ENCODE data around the gene PDE6B. TPM values are rescaled to one million over a fixed set of nuclear protein-coding genes. Genes with fewer than 3 reads are reported as not detected.

The PDE6B gene
- total and polyA plus RNA-seq, 10 donors: 4.4 to 19.8 (median 11.8) TPM

GRCh38 chr4:581753-582361, 43.5 kb upstream of the PDE6B start:
- Histone ChIP-seq H3K9me3 (peaks cover 0 to 36% (median 21%) of the 10 kb centered on the region in 8 donors), H3K4me1 (peaks cover 0 to 14% (median 7%) of the 10 kb centered on the region in 6 donors), H3K27ac (no peak overlapping the region), H3K4me3 (no peak overlapping the region), H3K36me3 (no peaks in the 10 kb centered on the region), H3K27me3 (replicated peaks in 1 of 7) (peaks cover 0 to 73% (median 31%) of the 10 kb centered on the region in 7 donors)
- WGBS, 5 donors: 78 to 84% (median 78%) methylated on average over 9 of the region's 9 CpGs
- DNase-seq: no peak
- intact Hi-C loops (cut with DNase I; ENCODE audit: low total_unique reads): no loop called here
- no peak for TF ChIP-seq POLR2AphosphoS5 (IDR thresholded peaks at IDR 0.05)
- TF ChIP-seq CTCF (IDR thresholded peaks at IDR 0.05 in 8 of 11, conservative IDR thresholded peaks at IDR 0.05 in 3 of 11): no peak
- TF ChIP-seq POLR2A (IDR thresholded peaks at IDR 0.05): no peak

GRCh38 chr4:583820-584219, 41.6 kb upstream of the PDE6B start:
- no peak overlapping the region for H3K4me3 ChIP-seq
- H3K27ac ChIP-seq: no peak overlapping the region
- no peaks in the 10 kb centered on the region for H3K36me3 ChIP-seq
- WGBS, 5 donors: 83 to 94% (median 93%) methylated on average over 2 of the region's 2 CpGs
- TF ChIP-seq POLR2A (IDR thresholded peaks at IDR 0.05): no peak
- no peak for TF ChIP-seq POLR2AphosphoS5 (IDR thresholded peaks at IDR 0.05)
- no peak for TF ChIP-seq CTCF (IDR thresholded peaks at IDR 0.05 in 8 of 11, conservative IDR thresholded peaks at IDR 0.05 in 3 of 11)
- H3K27me3 ChIP-seq (replicated peaks in 1 of 7): peaks cover 0 to 69% (median 12%) of the 10 kb centered on the region in 7 donors
- intact Hi-C loops (cut with DNase I; ENCODE audit: low total_unique reads): no loop called here
- no peak for DNase-seq
- H3K4me1 ChIP-seq: no peaks in the 10 kb centered on the region
- peaks cover 0 to 47% (median 21%) of the 10 kb centered on the region in 8 donors for H3K9me3 ChIP-seq

- intact Hi-C loops (cut with DNase I; ENCODE audit: low total_unique reads): no loop called here
- 74 to 84% (median 80%) methylated on average over 25 of the region's 25 CpGs for WGBS, 5 donors
- Histone ChIP-seq H3K27ac (no peak overlapping the region), H3K36me3 (no peaks in the 10 kb centered on the region), H3K27me3 (replicated peaks in 1 of 7) (peaks cover 0 to 56% (median 4%) of the 10 kb centered on the region in 7 donors), H3K4me3 (no peak overlapping the region), H3K4me1 (no peaks in the 10 kb centered on the region), H3K9me3 (peaks cover 0 to 45% (median 20%) of the 10 kb centered on the region in 8 donors)
- TF ChIP-seq POLR2A (IDR thresholded peaks at IDR 0.05) (no peak), POLR2AphosphoS5 (IDR thresholded peaks at IDR 0.05) (no peak), CTCF (IDR thresholded peaks at IDR 0.05 in 8 of 11, conservative IDR thresholded peaks at IDR 0.05 in 3 of 11) (no peak)
- no peak for DNase-seq
Measured at GRCh38 chr4:587671-588350, 37.6 kb upstream of the PDE6B start.

- Histone ChIP-seq H3K4me3 (no peak overlapping the region), H3K36me3 (no peaks in the 10 kb centered on the region), H3K9me3 (peaks cover 0 to 42% (median 16%) of the 10 kb centered on the region in 8 donors), H3K27me3 (replicated peaks in 1 of 7) (peaks cover 0 to 53% (median 4%) of the 10 kb centered on the region in 7 donors), H3K27ac (no peak overlapping the region), H3K4me1 (no peaks in the 10 kb centered on the region)
- TF ChIP-seq POLR2A (IDR thresholded peaks at IDR 0.05) (no peak), CTCF (IDR thresholded peaks at IDR 0.05 in 8 of 11, conservative IDR thresholded peaks at IDR 0.05 in 3 of 11) (no peak), POLR2AphosphoS5 (IDR thresholded peaks at IDR 0.05) (no peak)
- intact Hi-C loops (cut with DNase I; ENCODE audit: low total_unique reads): no loop called here
- no peak for DNase-seq
- WGBS, 5 donors: 75 to 88% (median 79%) methylated on average over 36 of the region's 36 CpGs
Measured at GRCh38 chr4:588351-588849, 37.0 kb upstream of the PDE6B start.
